ENCODE measurements around the gene PAQR3. TPM values are rescaled to one million over a fixed set of nuclear protein-coding genes. Genes with fewer than 3 reads are reported as not detected.

PAQR3 gene
- total and polyA plus RNA-seq, 12 donors: 3.6 to 10.6 (median 7.9) TPM

GRCh38 chr4:78885598-78885997 lies 53.6 kb downstream of the PAQR3 start:
- no peak overlapping the region for H3K4me3 ChIP-seq
- no peaks in the 10 kb centered on the region for H3K9me3 ChIP-seq
- peaks cover 0 to 5% (median 0%) of the 10 kb centered on the region in 9 donors for H3K4me1 ChIP-seq
- H3K27me3 ChIP-seq: no peaks in the 10 kb centered on the region
- no peak for TF ChIP-seq CTCF (IDR thresholded peaks at IDR 0.05)
- ATAC-seq: no peak
- no peak overlapping the region for H3K27ac ChIP-seq
- peaks cover 0 to 56% (median 13%) of the 10 kb centered on the region in 9 donors for H3K36me3 ChIP-seq
- no peak for DNase-seq
- intact Hi-C loops (cut with DNase I): no loop called here

- Histone ChIP-seq H3K36me3 (peaks cover 0 to 67% (median 15%) of the 10 kb centered on the region in 9 donors), H3K9me3 (no peaks in the 10 kb centered on the region), H3K4me1 (no peaks in the 10 kb centered on the region), H3K27me3 (no peaks in the 10 kb centered on the region), H3K4me3 (no peak overlapping the region), H3K27ac (no peak overlapping the region)
- intact Hi-C loops (cut with DNase I): no loop called here
- DNase-seq (no peak), ATAC-seq (no peak)
- no peak for TF ChIP-seq CTCF (IDR thresholded peaks at IDR 0.05)
These were observed 58.3 kb downstream of the PAQR3 start for GRCh38 chr4:78880874-78881492.

- no peak for DNase-seq
- intact Hi-C loops (cut with DNase I): loop anchor here in 1 of 10 donors (10.0 kb wide), 1 partner anchor 923 kb away; no protein-coding TSS in a partner anchor
- no peak for ATAC-seq
- peaks cover 0 to 83% (median 20%) of the 10 kb centered on the region in 9 donors for H3K36me3 ChIP-seq
- no peak overlapping the region for H3K27ac ChIP-seq
- H3K27me3 ChIP-seq: no peaks in the 10 kb centered on the region
- H3K4me3 ChIP-seq: no peak overlapping the region
- TF ChIP-seq CTCF (IDR thresholded peaks at IDR 0.05): no peak
- H3K4me1 ChIP-seq: no peaks in the 10 kb centered on the region
- no peaks in the 10 kb centered on the region for H3K9me3 ChIP-seq
- 95 to 100% methylated on average over 1 of the region's 1 CpG for WGBS, 2 donors
These were observed 61.2 kb downstream of the PAQR3 start for GRCh38 chr4:78878031-78878430.

- TF ChIP-seq CTCF (IDR thresholded peaks at IDR 0.05): no peak
- Histone ChIP-seq H3K36me3 (peaks cover 0 to 95% (median 30%) of the 10 kb centered on the region in 9 donors), H3K27ac (no peak overlapping the region), H3K9me3 (no peaks in the 10 kb centered on the region), H3K4me1 (no peaks in the 10 kb centered on the region), H3K27me3 (no peaks in the 10 kb centered on the region), H3K4me3 (no peak overlapping the region)
- intact Hi-C loops (cut with DNase I): loop anchor here in 1 of 10 donors (10.0 kb wide), 1 partner anchor 922 kb away; no protein-coding TSS in a partner anchor
- ATAC-seq: no peak
- WGBS, 2 donors: 94% methylated on average over 5 of the region's 5 CpGs
- no peak for DNase-seq
These were observed 62.5 kb downstream of the PAQR3 start for GRCh38 chr4:78876568-78877320.
